ENCODE measurements around the gene SNX10. TPM values are rescaled to one million over a fixed set of nuclear protein-coding genes. Genes with fewer than 3 reads are reported as not detected.

Gene SNX10
- total RNA-seq, 5 donors from 2014 or later (not counting 1 experiment from before 2014, with no cell fraction given) = 5.7 to 8.8 (median 7.8) TPM

DNA sequence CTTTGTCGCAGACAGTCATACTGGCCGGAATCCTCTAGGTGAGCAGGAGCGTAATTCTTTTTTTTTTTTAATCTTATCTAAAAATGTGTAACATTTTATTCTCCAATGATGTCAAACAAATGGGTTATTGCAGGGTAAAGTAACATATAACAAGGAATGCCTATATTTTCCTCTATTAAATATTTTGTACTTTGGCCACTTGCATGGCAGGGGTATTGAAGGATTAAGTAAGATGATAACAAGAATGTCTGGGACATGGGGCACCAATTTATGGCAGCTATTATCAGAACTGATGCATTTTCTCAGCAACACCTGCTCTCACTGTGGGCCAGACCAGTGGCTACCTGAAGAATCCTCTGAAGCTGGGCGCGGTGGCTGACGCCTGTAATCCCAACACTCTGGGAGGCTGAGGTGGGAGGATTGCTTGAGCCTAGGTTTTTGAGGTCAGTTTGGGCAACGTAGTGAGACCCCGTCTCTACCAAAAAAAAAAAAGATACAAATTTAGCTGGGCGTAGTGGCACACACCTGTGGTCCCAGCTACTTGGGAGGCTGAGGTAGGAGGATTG is 24.0 kb upstream of the SNX10 start:
- no peaks in the 10 kb centered on the region for H3K4me1 ChIP-seq (ENCODE audit: control insufficient read depth in 1 of 2, extremely low read depth in 1 of 2, insufficient read depth in 2 of 2, low read length in 2 of 2)
- DNase-seq (no peak), ATAC-seq (replicated peaks in 1 of 4) (no peak)
- 96% methylated on average over 6 of the region's 9 CpGs for WGBS (ENCODE audit: insufficient coverage)
- H3K27me3 ChIP-seq (replicated peaks in 1 of 2; ENCODE audit: control insufficient read depth in 2 of 2, extremely low read depth in 1 of 2, insufficient read depth in 2 of 2, low read length in 1 of 2) = peaks cover 0 to 2% of the 10 kb centered on the region in 2 experiments
- Mint-ChIP-seq H3K27me3 (peaks cover 11 to 18% of the 10 kb centered on the region in 2 donors), H3K9me3 (no peaks in the 10 kb centered on the region), H3K4me3 (no peak overlapping the region), H3K36me3 (no peaks in the 10 kb centered on the region), H3K4me1 (peaks cover 0 to 6% (median 0%) of the 10 kb centered on the region in 3 donors), H3K27ac (no peak overlapping the region)
- POLR2A ChIA-PET = interaction anchor here in 1 of 2 donors (0.6 kb wide), 1 partner anchor 120 kb away, joined by 3 read pairs; no protein-coding TSS in a partner anchor
- CTCF ChIA-PET = no interaction called here
- H3K36me3 ChIP-seq (ENCODE audit: control insufficient read depth in 2 of 2, extremely low read depth in 1 of 2, insufficient read depth in 1 of 2, low read length in 1 of 2) = no peaks in the 10 kb centered on the region
- no peaks in the 10 kb centered on the region for H3K9me3 ChIP-seq
- H3K27ac ChIP-seq (ENCODE audit: low read length) = no peak overlapping the region
- H3K4me3 ChIP-seq (ENCODE audit: control insufficient read depth in 1 of 2, extremely low read depth in 1 of 2, low read length in 1 of 2) = no peak overlapping the region

DNA sequence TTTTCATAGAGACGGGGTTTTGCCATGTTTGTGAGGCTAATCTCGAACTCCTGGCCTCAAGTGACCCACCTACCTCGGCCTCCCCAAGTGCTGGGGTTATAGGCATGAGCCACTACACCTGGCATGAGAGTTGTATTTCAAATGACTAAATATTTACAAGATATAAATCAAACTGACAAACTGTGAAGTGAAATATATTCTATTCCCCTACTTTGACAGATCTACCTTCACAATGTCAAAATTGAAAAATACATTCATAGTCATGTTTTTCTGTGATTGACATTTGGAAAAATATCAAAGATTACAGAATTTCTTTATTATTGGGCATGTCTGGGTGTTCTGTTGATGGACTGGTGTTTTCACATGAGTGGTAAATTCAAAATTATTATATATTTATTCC is 16.4 kb upstream of the SNX10 start:
- 100% methylated on average over 2 of the region's 3 CpGs for WGBS (ENCODE audit: insufficient coverage)
- Histone ChIP-seq H3K27me3 (replicated peaks in 1 of 2; ENCODE audit: control insufficient read depth in 2 of 2, extremely low read depth in 1 of 2, insufficient read depth in 2 of 2, low read length in 1 of 2) (peaks cover 0 to 2% of the 10 kb centered on the region in 2 experiments), H3K4me3 (ENCODE audit: control insufficient read depth in 1 of 2, extremely low read depth in 1 of 2, low read length in 1 of 2) (no peak overlapping the region), H3K36me3 (ENCODE audit: control insufficient read depth in 2 of 2, extremely low read depth in 1 of 2, insufficient read depth in 1 of 2, low read length in 1 of 2) (no peaks in the 10 kb centered on the region), H3K27ac (ENCODE audit: low read length) (no peak overlapping the region), H3K4me1 (ENCODE audit: control insufficient read depth in 1 of 2, extremely low read depth in 1 of 2, insufficient read depth in 2 of 2, low read length in 2 of 2) (peaks cover 0 to 12% of the 10 kb centered on the region in 2 experiments), H3K9me3 (no peaks in the 10 kb centered on the region)
- ChIA-PET CTCF (no interaction called here), POLR2A (no interaction called here)
- ATAC-seq (replicated peaks in 1 of 4) (no peak), DNase-seq (no peak)
- H3K27ac Mint-ChIP-seq = no peak overlapping the region
- no peak overlapping the region for H3K4me3 Mint-ChIP-seq
- no peaks in the 10 kb centered on the region for H3K36me3 Mint-ChIP-seq
- H3K4me1 Mint-ChIP-seq = peaks cover 8 to 14% (median 10%) of the 10 kb centered on the region in 3 donors
- H3K9me3 Mint-ChIP-seq = no peaks in the 10 kb centered on the region
- peaks cover 3% of the 10 kb centered on the region in 2 donors for H3K27me3 Mint-ChIP-seq

DNA sequence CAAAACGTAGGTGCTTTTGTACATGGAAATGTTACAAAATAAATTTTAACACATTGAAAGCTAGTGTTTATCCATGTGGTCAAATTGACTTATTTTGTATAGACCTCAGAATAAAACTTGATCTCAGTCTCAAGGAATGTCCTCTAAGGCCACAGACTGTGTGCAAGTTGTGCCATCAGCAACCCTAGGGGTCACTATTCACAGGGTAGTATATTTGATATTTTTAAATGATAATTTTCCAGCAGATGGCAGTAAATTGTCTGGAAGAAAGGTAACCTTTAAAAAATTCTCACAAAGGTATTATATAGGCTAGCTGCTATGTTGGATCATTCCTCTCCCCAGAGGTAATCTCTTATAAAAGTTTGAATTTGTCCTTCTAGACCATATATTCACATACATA is 12.9 kb upstream of the SNX10 start:
- H3K9me3 ChIP-seq = no peaks in the 10 kb centered on the region
- H3K36me3 ChIP-seq (ENCODE audit: control insufficient read depth in 2 of 2, extremely low read depth in 1 of 2, insufficient read depth in 1 of 2, low read length in 1 of 2) = no peaks in the 10 kb centered on the region
- peak overlapping the region; percentile 31 for H3K27ac ChIP-seq (ENCODE audit: low read length)
- Mint-ChIP-seq H3K27me3 (no peaks in the 10 kb centered on the region), H3K27ac (no peak overlapping the region), H3K4me3 (no peak overlapping the region), H3K36me3 (no peaks in the 10 kb centered on the region), H3K9me3 (no peaks in the 10 kb centered on the region), H3K4me1 (peaks cover 12 to 15% (median 13%) of the 10 kb centered on the region in 3 donors)
- CTCF ChIA-PET = interaction anchor here in 1 of 2 donors (0.7 kb wide), 1 partner anchor 200 kb away, joined by 3 read pairs; no protein-coding TSS in a partner anchor
- peaks cover 0 to 2% of the 10 kb centered on the region in 2 experiments for H3K27me3 ChIP-seq (replicated peaks in 1 of 2; ENCODE audit: control insufficient read depth in 2 of 2, extremely low read depth in 1 of 2, insufficient read depth in 2 of 2, low read length in 1 of 2)
- peak in 3 of 4 experiments; percentile 31 to 53 (median 42) for ATAC-seq (replicated peaks in 1 of 4)
- no CpG with 5 or more reads among the region's 1 CpG for WGBS (ENCODE audit: insufficient coverage)
- peak in 1 of 35 experiments; percentile 51 for DNase-seq
- POLR2A ChIA-PET = no interaction called here
- no peak overlapping the region for H3K4me3 ChIP-seq (ENCODE audit: control insufficient read depth in 1 of 2, extremely low read depth in 1 of 2, low read length in 1 of 2)
- H3K4me1 ChIP-seq (ENCODE audit: control insufficient read depth in 1 of 2, extremely low read depth in 1 of 2, insufficient read depth in 2 of 2, low read length in 2 of 2) = peaks cover 0 to 12% of the 10 kb centered on the region in 2 experiments

DNA sequence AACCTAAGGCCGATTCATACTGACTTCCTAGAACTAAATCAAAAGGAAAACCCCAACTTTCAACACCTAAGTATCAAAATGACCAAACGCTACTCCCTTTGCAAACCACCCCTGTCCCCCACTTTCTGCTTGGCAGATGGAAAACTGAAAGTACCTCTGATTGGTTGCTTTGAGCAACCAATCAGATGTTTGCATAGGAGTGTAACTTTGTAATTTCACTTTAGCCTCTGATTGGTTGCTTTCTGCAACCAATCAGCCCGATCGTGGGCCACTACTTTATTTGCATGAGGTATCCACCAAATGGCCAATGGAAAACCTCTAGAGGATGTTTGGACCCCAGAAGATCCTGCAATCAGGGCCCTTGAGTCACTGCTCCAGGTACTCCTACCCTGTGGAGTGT is 12.3 kb upstream of the SNX10 start:
- Histone ChIP-seq H3K4me3 (ENCODE audit: control insufficient read depth in 1 of 2, extremely low read depth in 1 of 2, low read length in 1 of 2) (peak overlapping the region in 1 of 2 donors; percentile 5), H3K27ac (ENCODE audit: low read length) (peak overlapping the region; percentile 36), H3K27me3 (replicated peaks in 1 of 2; ENCODE audit: control insufficient read depth in 2 of 2, extremely low read depth in 1 of 2, insufficient read depth in 2 of 2, low read length in 1 of 2) (peaks cover 0 to 2% of the 10 kb centered on the region in 2 experiments), H3K4me1 (ENCODE audit: control insufficient read depth in 1 of 2, extremely low read depth in 1 of 2, insufficient read depth in 2 of 2, low read length in 2 of 2) (peaks cover 0 to 12% of the 10 kb centered on the region in 2 experiments), H3K9me3 (no peaks in the 10 kb centered on the region), H3K36me3 (ENCODE audit: control insufficient read depth in 2 of 2, extremely low read depth in 1 of 2, insufficient read depth in 1 of 2, low read length in 1 of 2) (no peaks in the 10 kb centered on the region)
- ChIA-PET CTCF (no interaction called here), POLR2A (no interaction called here)
- WGBS (ENCODE audit: insufficient coverage) = 80% methylated on average over 2 of the region's 4 CpGs
- peaks cover 12 to 15% (median 13%) of the 10 kb centered on the region in 3 donors for H3K4me1 Mint-ChIP-seq
- H3K9me3 Mint-ChIP-seq = no peaks in the 10 kb centered on the region
- DNase-seq (peak in 1 of 35 experiments; percentile 49), ATAC-seq (replicated peaks in 1 of 4) (peak in 2 of 4 experiments; percentile 39 to 46)
- H3K27me3 Mint-ChIP-seq = no peaks in the 10 kb centered on the region
- H3K4me3 Mint-ChIP-seq = peak overlapping the region in 1 of 3 donors; percentile 43
- H3K27ac Mint-ChIP-seq = peak overlapping the region; percentile 63 to 85
- no peaks in the 10 kb centered on the region for H3K36me3 Mint-ChIP-seq

DNA sequence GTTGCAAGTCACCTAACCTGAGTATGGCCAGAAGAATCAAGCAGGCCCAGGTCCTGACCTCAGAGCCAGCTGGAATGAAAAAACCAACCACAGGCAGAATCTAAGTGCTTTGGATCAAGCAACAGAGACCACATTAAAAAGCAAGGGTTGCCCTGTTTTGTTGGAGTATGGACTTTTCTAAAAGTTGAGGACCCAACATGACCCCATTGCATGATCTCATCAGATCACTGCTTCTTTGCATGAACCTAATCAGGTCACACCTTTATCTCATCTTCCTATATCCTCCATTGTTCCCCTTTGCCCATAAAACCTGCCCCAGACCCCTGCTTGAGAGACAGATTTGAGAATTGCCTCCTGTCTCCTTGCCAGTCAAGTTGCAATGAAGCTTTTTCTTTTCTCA is 11.6 kb upstream of the SNX10 start:
- no peak overlapping the region for H3K4me3 Mint-ChIP-seq
- Histone ChIP-seq H3K4me1 (ENCODE audit: control insufficient read depth in 1 of 2, extremely low read depth in 1 of 2, insufficient read depth in 2 of 2, low read length in 2 of 2) (peaks cover 0 to 12% of the 10 kb centered on the region in 2 experiments), H3K4me3 (ENCODE audit: control insufficient read depth in 1 of 2, extremely low read depth in 1 of 2, low read length in 1 of 2) (no peak overlapping the region), H3K27ac (ENCODE audit: low read length) (peak overlapping the region; percentile 36), H3K36me3 (ENCODE audit: control insufficient read depth in 2 of 2, extremely low read depth in 1 of 2, insufficient read depth in 1 of 2, low read length in 1 of 2) (no peaks in the 10 kb centered on the region), H3K9me3 (no peaks in the 10 kb centered on the region), H3K27me3 (replicated peaks in 1 of 2; ENCODE audit: control insufficient read depth in 2 of 2, extremely low read depth in 1 of 2, insufficient read depth in 2 of 2, low read length in 1 of 2) (peaks cover 0 to under 1% of the 10 kb centered on the region in 2 experiments)
- DNase-seq = no peak
- ATAC-seq (replicated peaks in 1 of 4) = no peak
- POLR2A ChIA-PET = no interaction called here
- CTCF ChIA-PET = interaction anchor here in 1 of 2 donors (1.2 to 1.3 kb wide), 2 partner anchors 14 to 190 kb away, joined by 3 to 4 read pairs; no protein-coding TSS in a partner anchor
- no peaks in the 10 kb centered on the region for H3K27me3 Mint-ChIP-seq
- H3K4me1 Mint-ChIP-seq = peaks cover 12 to 15% (median 13%) of the 10 kb centered on the region in 3 donors
- peak overlapping the region; percentile 82 to 85 for H3K27ac Mint-ChIP-seq
- no peaks in the 10 kb centered on the region for H3K9me3 Mint-ChIP-seq
- H3K36me3 Mint-ChIP-seq = no peaks in the 10 kb centered on the region

DNA sequence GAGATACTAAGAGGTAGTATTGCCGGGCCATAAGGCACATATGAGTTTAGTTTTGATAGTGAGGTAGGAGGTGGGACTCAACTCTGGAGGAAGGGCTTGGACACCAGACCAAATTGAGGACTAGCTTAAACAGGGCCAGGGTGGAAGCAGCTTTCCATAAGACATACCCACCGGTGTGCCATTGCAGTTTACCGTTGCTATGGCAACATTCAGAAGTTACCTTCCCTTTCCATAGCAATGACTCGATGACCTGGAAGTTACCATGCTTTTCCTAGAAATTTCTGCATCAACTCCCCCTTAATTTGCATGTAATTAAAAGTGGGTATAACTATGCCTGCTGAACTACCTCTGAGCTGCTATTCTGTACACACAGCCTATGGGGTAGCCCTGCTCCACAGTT is 10.9 kb upstream of the SNX10 start:
- Histone ChIP-seq H3K4me1 (ENCODE audit: control insufficient read depth in 1 of 2, extremely low read depth in 1 of 2, insufficient read depth in 2 of 2, low read length in 2 of 2) (peaks cover 0 to 12% of the 10 kb centered on the region in 2 experiments), H3K4me3 (ENCODE audit: control insufficient read depth in 1 of 2, extremely low read depth in 1 of 2, low read length in 1 of 2) (no peak overlapping the region), H3K36me3 (ENCODE audit: control insufficient read depth in 2 of 2, extremely low read depth in 1 of 2, insufficient read depth in 1 of 2, low read length in 1 of 2) (no peaks in the 10 kb centered on the region), H3K27me3 (replicated peaks in 1 of 2; ENCODE audit: control insufficient read depth in 2 of 2, extremely low read depth in 1 of 2, insufficient read depth in 2 of 2, low read length in 1 of 2) (no peaks in the 10 kb centered on the region), H3K9me3 (no peaks in the 10 kb centered on the region), H3K27ac (ENCODE audit: low read length) (no peak overlapping the region)
- no peak for DNase-seq
- POLR2A ChIA-PET = no interaction called here
- peak overlapping the region in 1 of 2 donors; percentile 82 for H3K27ac Mint-ChIP-seq
- H3K4me1 Mint-ChIP-seq = peaks cover 12 to 15% (median 13%) of the 10 kb centered on the region in 3 donors
- WGBS (ENCODE audit: insufficient coverage) = no CpG with 5 or more reads among the region's 4 CpGs
- no peak overlapping the region for H3K4me3 Mint-ChIP-seq
- no peaks in the 10 kb centered on the region for H3K27me3 Mint-ChIP-seq
- no peaks in the 10 kb centered on the region for H3K36me3 Mint-ChIP-seq
- no peak for ATAC-seq (replicated peaks in 1 of 4)
- H3K9me3 Mint-ChIP-seq = no peaks in the 10 kb centered on the region
- CTCF ChIA-PET = interaction anchor here in 1 of 2 donors (1.2 to 1.3 kb wide), 2 partner anchors 13 to 190 kb away, joined by 3 to 4 read pairs; no protein-coding TSS in a partner anchor
